Bronchial smooth muscle cell (primary cell): ENCODE results near the gene RBM43. TPM values are rescaled to one million over a fixed set of nuclear protein-coding genes. Genes with fewer than 3 reads are reported as not detected.

Experiments used
- total RNA-seq: library from RNA; depleted of rRNA; stranded (reverse); fragments of >200 nt; gene quantifications from 2 replicates; pipeline ENCODE4 v1.2.1, GENCODE V29; 2014

Gene RBM43
- 7.7 and 11.0 TPM in 2 replicates for total RNA-seq

DNA sequence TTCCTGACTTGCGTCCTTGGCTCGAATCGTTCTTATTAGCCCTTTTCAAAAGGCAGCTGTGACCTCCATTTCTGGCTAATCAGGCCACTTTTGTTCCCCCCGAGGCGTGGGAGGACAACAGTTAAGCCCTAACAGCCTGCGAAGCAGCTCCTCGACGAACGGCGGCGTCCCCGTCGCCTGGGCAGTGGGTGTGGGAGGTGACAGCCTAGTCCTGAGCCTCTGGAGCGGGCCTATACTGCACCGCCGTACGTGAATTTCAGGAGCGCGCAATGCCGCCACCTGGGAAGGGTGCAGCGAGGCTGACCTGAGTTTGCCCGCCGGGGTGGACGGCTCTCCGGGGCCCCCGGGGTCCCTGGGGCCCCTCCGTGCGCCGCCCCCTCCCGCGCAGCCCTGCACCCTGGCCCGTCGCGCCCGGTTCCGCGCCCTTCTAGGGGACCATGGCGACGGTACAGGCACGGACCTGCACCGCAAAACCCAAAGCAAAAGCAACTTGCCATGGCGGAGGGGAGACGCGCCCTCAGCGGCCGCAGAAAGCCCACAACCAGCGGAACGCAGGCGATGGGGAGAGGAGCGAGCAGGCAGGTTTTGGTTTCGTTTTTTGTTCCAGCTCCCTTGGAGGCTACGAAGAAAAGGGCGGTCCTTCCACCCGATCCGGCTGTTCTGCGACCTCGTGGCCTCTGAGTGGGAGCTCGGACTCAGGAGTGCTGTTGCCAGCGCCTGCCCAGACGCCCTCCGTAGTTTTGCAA, at the start of gene RBM43:
TSS of gene RBM43 (minus strand) at position 633 of the 746 bp plus-strand sequence. CDS start at position 497, 136 bp downstream.

Other genes starting within 250 kb of the RBM43 start
- gene NMI, start 27.8 kb upstream of the RBM43 start, total RNA-seq, result 11.9 and 14.3 TPM in 2 replicates
- 37.2 and 86.0 TPM in 2 replicates for gene TNFAIP6, start 95.7 kb upstream of the RBM43 start, total RNA-seq
- 20.0 and 21.9 TPM in 2 replicates for gene RIF1, start 148.0 kb upstream of the RBM43 start, total RNA-seq